A549 (cell line): ENCODE results near the gene FBXW2. TPM values are rescaled to one million over a fixed set of nuclear protein-coding genes. Genes with fewer than 3 reads are reported as not detected.
A peak's percentile ranks its signal among the peaks of the same experiment; 100 is the strongest.

Experiments
- ATAC-seq, 2 experiments: fragments of 200-7000 bp in 1 of 2; fragments of >200 bp in 1 of 2; cut with Nextera tagmentation in 1 of 2; cut with Tn5 transposase in 1 of 2; 3 replicates each; pipeline versions ENCODE4 v1.8.0 to v1.9.1; 2018 to 2020; ENCODE audit warnings: mild to moderate bottlenecking in 1 of 2, moderate library complexity in 1 of 2
- CTCF ChIA-PET: fragments of 300-600 bp; sonication (Branson Sonifier 250); formaldehyde crosslinking; extraction: SDS; loops from one replicate; lab custom pipeline; 2021; ENCODE audit warnings: antibody characterized with exemption, inconsistent platforms; lab: Yijun Ruan, JAX
- POLR2A ChIA-PET: fragments of 350-600 bp; formaldehyde crosslinking; extraction: SDS; loops from one replicate; lab custom pipeline; 2021; ENCODE audit warnings: antibody characterized with exemption, inconsistent platforms; lab: Yijun Ruan, JAX
- DNase-seq, 2 experiments: peaks; one replicate each; pipeline versions ENCODE4 v3.0.0 to v3.0.0-alpha.2; 2011 to 2016; ENCODE audit warnings: low read depth in 1 of 2, low spot score in 1 of 2
- FAIRE-seq: peaks from 2 replicates; lab custom pipeline; 2011; peaks lifted over from hg19 to GRCh38; lab: Jason Lieb, UNC
- H3K27ac ChIP-seq, 2 experiments: fragments of >200 bp; sonication (Bioruptor Twin); formaldehyde crosslinking; 3 replicates each; pipeline ENCODE4 v1.5.1; 2016 to 2017
- H3K4me1 ChIP-seq: fragments of >200 bp; sonication (Bioruptor Twin); formaldehyde crosslinking; 3 replicates; pipeline ENCODE4 v1.6.1; 2016
- H3K4me2 ChIP-seq: fragments of >200 bp; sonication (Bioruptor Twin); formaldehyde crosslinking; 3 replicates; pipeline ENCODE4 v1.6.1; 2016
- H3K4me3 ChIP-seq: fragments of >200 bp; sonication (Bioruptor Twin); formaldehyde crosslinking; 3 replicates; pipeline ENCODE4 v1.5.1; 2016
- H3K9me3 ChIP-seq: fragments of >200 bp; sonication (Bioruptor Twin); formaldehyde crosslinking; 3 replicates; pipeline ENCODE4 v1.6.1; 2016
- CHD4 ChIP-seq: fragments of 200-600 bp; sonication (generic); IDR thresholded peaks from 2 replicates; pipeline ENCODE4 v1.6.1; 2016; ENCODE audit warnings: antibody characterized with exemption, mild to moderate bottlenecking, borderline replicate concordance
- ESRRA ChIP-seq: fragments of 150-350 bp; IDR thresholded peaks from 2 replicates; pipeline ENCODE4 v1.6.1; 2014; ENCODE audit warnings: mild to moderate bottlenecking, low read length, borderline replicate concordance
- GATA3 ChIP-seq: IDR thresholded peaks from 2 replicates; pipeline ENCODE4 v1.6.1; 2012; ENCODE audit warnings: borderline replicate concordance
- HDAC2 ChIP-seq: fragments of 200-600 bp; sonication (generic); IDR thresholded peaks from 2 replicates; pipeline ENCODE4 v1.6.1; 2016
- JUN ChIP-seq, 2 experiments: fragments of >200 bp; sonication (Bioruptor Twin); formaldehyde crosslinking; IDR thresholded peaks; 2 replicates in 1 of 2; 3 replicates in 1 of 2; pipeline ENCODE4 v1.6.1; 2016 to 2017
- KDM5A ChIP-seq: fragments of 200-600 bp; sonication (generic); IDR thresholded peaks from 2 replicates; pipeline ENCODE4 v1.6.1; 2016; ENCODE audit warnings: antibody characterized with exemption, mild to moderate bottlenecking
- MAFK ChIP-seq: fragments of 450-650 bp; IDR thresholded peaks from 2 replicates; pipeline ENCODE4 v1.6.1; 2014; ENCODE audit not compliant: partially characterized antibody
- MAX ChIP-seq: IDR thresholded peaks from 2 replicates; pipeline ENCODE4 v1.6.1; 2012
- MYC ChIP-seq: IDR thresholded peaks from 2 replicates; pipeline ENCODE4 v1.6.1; 2012; ENCODE audit warnings: mild to moderate bottlenecking, inconsistent platforms, low read length, improper control_type of control experiment, borderline replicate concordance
- REST ChIP-seq: fragments of 200-600 bp; sonication (generic); IDR thresholded peaks from 2 replicates; pipeline ENCODE4 v1.6.1; 2016; ENCODE audit warnings: antibody characterized with exemption, mild to moderate bottlenecking, moderate library complexity
- RNF2 ChIP-seq: fragments of 200-600 bp; sonication (generic); IDR thresholded peaks from 2 replicates; pipeline ENCODE4 v1.6.1; 2016; ENCODE audit warnings: low read depth, mild to moderate bottlenecking, antibody characterized with exemption, moderate library complexity, borderline replicate concordance
- SMC3 ChIP-seq: fragments of >200 bp; sonication (Bioruptor Twin); formaldehyde crosslinking; IDR thresholded peaks from 3 replicates; pipeline ENCODE4 v1.6.1; 2018; ENCODE audit warnings: inconsistent platforms
- USF2 ChIP-seq: fragments of 450-650 bp; IDR thresholded peaks from 2 replicates; pipeline ENCODE4 v1.6.1; 2014; ENCODE audit warnings: antibody characterized with exemption
- ZNF302 ChIP-seq: fragments of 250-450 bp; sonication (Bioruptor Pico); IDR thresholded peaks from 2 replicates; pipeline ENCODE4 v1.9.0; 2021; ENCODE audit warnings: inconsistent platforms, mild to moderate bottlenecking, moderate library complexity
- ZSCAN20 ChIP-seq: fragments of 250-450 bp; sonication (Bioruptor Pico); IDR thresholded peaks from 2 replicates; pipeline ENCODE4 v1.8.0; 2022; ENCODE audit warnings: mild to moderate bottlenecking, moderate library complexity
- WGBS: methylation state at CpG from one replicate; pipeline ENCODE4 v1.1.6; 2017; ENCODE audit errors: missing lambda C conversion rate; 5-methylcytosine and 5-hydroxymethylcytosine counted together
- polyA plus RNA-seq, 4 experiments: library from polyadenylated mRNA; depleted of rRNA in 3 of 4; stranded (reverse); fragments of >200 nt; fragmentation: RNase III in 1 of 4; extraction: RNeasy Plus Mini Kit Qiagen cat#74134 plus additional on column Dnase treatment in 1 of 4; gene quantifications; 2 replicates in 3 of 4; 3 replicates in 1 of 4; pipeline ENCODE4 v1.2.3, GENCODE V29; 2011 to 2017

FBXW2 gene
- polyA plus RNA-seq, 2 of the 4 experiments (the other 2 are of a cell fraction): 28.8 to 60.0 TPM

DNA sequence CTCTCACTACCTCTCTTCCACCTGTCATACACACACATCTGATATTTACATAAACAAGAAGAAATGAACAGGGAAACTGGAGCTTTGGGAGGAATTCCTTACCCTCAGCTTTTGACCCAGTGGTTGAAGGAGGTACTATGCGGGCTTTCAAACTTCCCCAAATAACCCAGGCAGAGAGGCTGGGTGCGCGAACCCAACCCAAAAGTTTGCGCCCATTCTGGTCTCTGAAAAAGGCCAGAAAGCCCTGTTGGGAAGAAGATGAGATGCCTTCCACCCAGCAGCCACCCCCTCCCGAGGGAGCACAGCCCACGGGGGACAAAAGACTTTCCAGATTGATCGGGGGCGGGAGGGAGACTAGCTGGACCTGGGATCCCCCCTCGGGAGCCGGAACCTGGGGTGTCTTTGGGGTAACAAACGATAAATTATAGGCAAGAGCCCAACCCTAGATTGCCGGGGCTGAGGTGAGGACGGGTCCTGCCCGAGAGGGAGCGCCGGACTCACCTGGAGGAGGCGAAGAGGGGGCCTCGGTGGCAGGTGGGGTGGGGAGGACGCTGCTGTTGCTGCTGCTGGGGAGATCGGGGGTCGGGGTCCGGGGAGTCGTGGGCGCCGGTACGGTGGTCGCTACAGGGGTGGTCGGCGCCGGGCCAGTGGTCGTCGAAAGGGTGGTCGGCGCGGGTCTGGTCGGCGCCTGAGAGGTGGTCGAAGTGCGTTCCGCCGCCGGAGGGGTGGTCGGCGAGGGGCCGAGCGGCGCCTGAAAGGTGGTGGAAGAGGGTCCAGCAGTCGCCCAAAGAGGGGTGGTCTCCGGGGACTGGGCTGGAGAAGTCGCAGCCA, 79.7 kb downstream of the FBXW2 start:
- ATAC-seq (0 out of 6 replicates have a peak, but pooled peaks of 1 of the 2 experiments have one; percentile 4), FAIRE-seq (no peak), DNase-seq (peak in 1 of 2 experiments; percentile 28)
- no peaks in the 10 kb centered on the region for H3K9me3 ChIP-seq
- POLR2A ChIA-PET: no interaction called here
- peak overlapping the region; percentile 86 for H3K4me3 ChIP-seq
- peak overlapping the region; percentile 85 to 96 for H3K27ac ChIP-seq
- peak overlapping the region; percentile 88 for H3K4me2 ChIP-seq
- 2% methylated on average over 34 of the region's 50 CpGs for WGBS
- no peak for TF ChIP-seq SMC3
- CTCF ChIA-PET: interaction anchor here (0.9 to 3.1 kb wide), 5 partner anchors 17 to 97 kb away, joined by 3 to 16 read pairs (median 5); no protein-coding TSS in a partner anchor
- peaks cover 32% of the 10 kb centered on the region for H3K4me1 ChIP-seq

DNA sequence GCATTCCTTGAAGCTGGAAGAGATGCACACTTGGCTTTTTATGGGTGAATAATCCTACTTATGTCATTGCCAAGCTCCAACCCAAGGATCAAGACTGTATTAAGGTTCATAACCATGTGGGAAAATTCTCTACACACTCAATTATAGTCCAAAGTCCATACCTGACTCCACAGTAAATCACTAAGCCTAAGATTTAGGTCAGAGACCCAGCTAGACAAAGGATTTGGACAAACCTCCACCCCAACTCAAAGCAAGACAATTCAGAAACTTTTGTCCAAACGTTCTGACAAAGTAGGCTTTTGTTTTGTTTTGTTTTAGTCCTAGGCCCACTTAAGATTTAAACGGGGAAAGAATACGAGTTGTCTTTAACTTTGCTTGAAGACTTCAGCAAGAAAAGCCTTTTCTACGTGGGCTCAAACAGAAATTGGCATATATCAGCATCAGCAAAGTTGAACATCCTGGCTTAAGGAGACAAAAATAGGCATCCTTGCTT, 80.6 kb downstream of the FBXW2 start:
- H3K4me1 ChIP-seq: peaks cover 41% of the 10 kb centered on the region
- POLR2A ChIA-PET: interaction anchor here (1.2 to 1.8 kb wide), 2 partner anchors 81 to 93 kb away, joined by 3 to 8 read pairs; partner anchors contain the start of gene FBXW2
- peak overlapping the region; percentile 86 for H3K4me3 ChIP-seq
- ATAC-seq: no peak
- H3K4me2 ChIP-seq: peak overlapping the region; percentile 88
- H3K27ac ChIP-seq: peak overlapping the region; percentile 85 to 96
- WGBS: 3% methylated on average over 4 of the region's 4 CpGs
- H3K9me3 ChIP-seq: no peaks in the 10 kb centered on the region
- peak; percentile 54 for FAIRE-seq
- no peak for TF ChIP-seq JUN (IDR thresholded peaks at IDR 0.05)
- no peak for TF ChIP-seq MAX
- no peak for TF ChIP-seq USF2
- no peak for TF ChIP-seq ESRRA
- TF ChIP-seq ZSCAN20: no peak
- no peak for TF ChIP-seq KDM5A
- no peak for TF ChIP-seq CHD4
- TF ChIP-seq HDAC2: no peak
- no peak for TF ChIP-seq REST
- TF ChIP-seq RNF2: no peak
- TF ChIP-seq GATA3: no peak
- no peak for TF ChIP-seq ZNF302 (CRISPR knock-in tag)
- TF ChIP-seq MYC: no peak
- TF ChIP-seq MAFK: no peak
- peak in 1 of 2 experiments; percentile 41 for DNase-seq
- CTCF ChIA-PET: interaction anchor here (0.9 to 3.1 kb wide), 8 partner anchors 18 to 101 kb away, joined by 3 to 16 read pairs (median 4); no protein-coding TSS in a partner anchor
